Esophagus muscularis mucosa (tissue), 4 donors: ENCODE measurements around the gene DEGS1.

ENCODE experiments used
- EP300 ChIP-seq: sonication (generic); formaldehyde crosslinking; IDR thresholded peaks from one replicate; pipeline ENCODE4 v1.6.1; 2017; ENCODE audit warnings: antibody characterized with exemption
- POLR2A ChIP-seq: fragments of 450-650 bp; IDR thresholded peaks from one replicate; pipeline ENCODE4 v1.6.1; 2017; ENCODE audit warnings: antibody characterized with exemption, moderate library complexity, mild to moderate bottlenecking, low read depth
- POLR2AphosphoS5 ChIP-seq, 2 donors: sonication (generic); formaldehyde crosslinking; IDR thresholded peaks; one replicate each; pipeline ENCODE4 v1.6.1; 2017; ENCODE audit warnings: antibody characterized with exemption in 2 of 2
- TF ChIP-seq, protein P1 (sequence below), 3 experiments: fragments of 200-600 bp in 2 of 3; fragments of 450-650 bp in 1 of 3; sonication (generic) in 2 of 3; IDR thresholded peaks; one replicate each; pipeline ENCODE4 v1.5.1; 2017 to 2019; ENCODE audit warnings: antibody characterized with exemption in 3 of 3, mild to moderate bottlenecking in 2 of 3, moderate library complexity in 1 of 3

DNA sequence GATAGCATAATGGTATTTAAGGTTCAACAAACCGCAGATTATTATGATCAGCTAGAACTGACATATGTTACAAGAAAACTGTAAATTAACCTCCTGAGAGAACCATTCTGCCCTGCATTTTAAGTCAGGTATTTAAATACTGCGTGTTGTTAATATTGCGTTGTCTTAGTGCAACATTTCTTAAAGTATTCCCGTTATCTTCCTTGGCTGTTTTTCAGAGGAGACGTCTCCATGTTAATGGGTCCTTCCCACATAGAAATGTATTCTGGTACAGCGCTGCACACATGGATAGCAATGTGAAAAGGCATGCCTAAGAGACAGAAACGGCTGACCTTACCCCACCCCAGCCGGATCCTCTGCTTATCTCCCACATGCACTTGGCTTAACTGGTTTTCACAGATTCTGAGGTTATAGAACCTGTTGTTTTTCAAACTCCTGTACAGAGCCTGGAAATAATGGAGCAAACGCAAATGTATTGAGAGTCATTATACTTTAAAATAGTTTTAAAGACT, 22.8 kb upstream of the DEGS1 start:
- TF ChIP-seq, protein P1, sequence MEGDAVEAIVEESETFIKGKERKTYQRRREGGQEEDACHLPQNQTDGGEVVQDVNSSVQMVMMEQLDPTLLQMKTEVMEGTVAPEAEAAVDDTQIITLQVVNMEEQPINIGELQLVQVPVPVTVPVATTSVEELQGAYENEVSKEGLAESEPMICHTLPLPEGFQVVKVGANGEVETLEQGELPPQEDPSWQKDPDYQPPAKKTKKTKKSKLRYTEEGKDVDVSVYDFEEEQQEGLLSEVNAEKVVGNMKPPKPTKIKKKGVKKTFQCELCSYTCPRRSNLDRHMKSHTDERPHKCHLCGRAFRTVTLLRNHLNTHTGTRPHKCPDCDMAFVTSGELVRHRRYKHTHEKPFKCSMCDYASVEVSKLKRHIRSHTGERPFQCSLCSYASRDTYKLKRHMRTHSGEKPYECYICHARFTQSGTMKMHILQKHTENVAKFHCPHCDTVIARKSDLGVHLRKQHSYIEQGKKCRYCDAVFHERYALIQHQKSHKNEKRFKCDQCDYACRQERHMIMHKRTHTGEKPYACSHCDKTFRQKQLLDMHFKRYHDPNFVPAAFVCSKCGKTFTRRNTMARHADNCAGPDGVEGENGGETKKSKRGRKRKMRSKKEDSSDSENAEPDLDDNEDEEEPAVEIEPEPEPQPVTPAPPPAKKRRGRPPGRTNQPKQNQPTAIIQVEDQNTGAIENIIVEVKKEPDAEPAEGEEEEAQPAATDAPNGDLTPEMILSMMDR (IDR thresholded peaks at IDR 0.05) = no peak
- TF ChIP-seq POLR2AphosphoS5 (IDR thresholded peaks at IDR 0.05) (no peak), POLR2A (no peak), EP300 (no peak)
